ENCODE measurements around the gene PCDHGA1. TPM values are rescaled to one million over a fixed set of nuclear protein-coding genes. Genes with fewer than 3 reads are reported as not detected.
A peak's percentile ranks its signal among the peaks of the same experiment; 100 is the strongest.

The PCDHGA1 gene
- total and polyA plus RNA-seq, 10 donors: 0.04 to 0.52 (median 0.25) TPM; not detected in 1

- Histone ChIP-seq H3K9me3 (peaks cover 0 to 98% (median 83%) of the 10 kb centered on the region in 8 donors), H3K27me3 (replicated peaks in 1 of 7) (peaks cover 0 to 95% (median 21%) of the 10 kb centered on the region in 7 donors), H3K4me1 (no peaks in the 10 kb centered on the region), H3K27ac (no peak within 1 kb of the TSS), H3K36me3 (no peaks in the 10 kb centered on the region), H3K4me3 (peak within 1 kb of the TSS in 2 of 8 donors; percentile 2 to 49)
- TF ChIP-seq, protein P1, sequence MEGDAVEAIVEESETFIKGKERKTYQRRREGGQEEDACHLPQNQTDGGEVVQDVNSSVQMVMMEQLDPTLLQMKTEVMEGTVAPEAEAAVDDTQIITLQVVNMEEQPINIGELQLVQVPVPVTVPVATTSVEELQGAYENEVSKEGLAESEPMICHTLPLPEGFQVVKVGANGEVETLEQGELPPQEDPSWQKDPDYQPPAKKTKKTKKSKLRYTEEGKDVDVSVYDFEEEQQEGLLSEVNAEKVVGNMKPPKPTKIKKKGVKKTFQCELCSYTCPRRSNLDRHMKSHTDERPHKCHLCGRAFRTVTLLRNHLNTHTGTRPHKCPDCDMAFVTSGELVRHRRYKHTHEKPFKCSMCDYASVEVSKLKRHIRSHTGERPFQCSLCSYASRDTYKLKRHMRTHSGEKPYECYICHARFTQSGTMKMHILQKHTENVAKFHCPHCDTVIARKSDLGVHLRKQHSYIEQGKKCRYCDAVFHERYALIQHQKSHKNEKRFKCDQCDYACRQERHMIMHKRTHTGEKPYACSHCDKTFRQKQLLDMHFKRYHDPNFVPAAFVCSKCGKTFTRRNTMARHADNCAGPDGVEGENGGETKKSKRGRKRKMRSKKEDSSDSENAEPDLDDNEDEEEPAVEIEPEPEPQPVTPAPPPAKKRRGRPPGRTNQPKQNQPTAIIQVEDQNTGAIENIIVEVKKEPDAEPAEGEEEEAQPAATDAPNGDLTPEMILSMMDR (IDR thresholded peaks at IDR 0.05 in 8 of 11, conservative IDR thresholded peaks at IDR 0.05 in 3 of 11): peak in 2 of 11 experiments; percentile 23 to 32
- no peak for TF ChIP-seq POLR2A (IDR thresholded peaks at IDR 0.05)
- intact Hi-C loops (cut with DNase I; ENCODE audit: low total_unique reads): no loop called here
- no peak for DNase-seq
- 20 to 33% (median 28%) methylated on average over 29 of the region's 29 CpGs for WGBS, 5 donors
Observed at GRCh38 chr5:141349917-141350619, 19.8 kb downstream of the PCDHGA1 start, which contains the start of gene PCDHGB1. TSS of gene PCDHGB1 (plus strand) at chr5:141350099. CDS start at chr5:141350261, 162 bp downstream.

DNA sequence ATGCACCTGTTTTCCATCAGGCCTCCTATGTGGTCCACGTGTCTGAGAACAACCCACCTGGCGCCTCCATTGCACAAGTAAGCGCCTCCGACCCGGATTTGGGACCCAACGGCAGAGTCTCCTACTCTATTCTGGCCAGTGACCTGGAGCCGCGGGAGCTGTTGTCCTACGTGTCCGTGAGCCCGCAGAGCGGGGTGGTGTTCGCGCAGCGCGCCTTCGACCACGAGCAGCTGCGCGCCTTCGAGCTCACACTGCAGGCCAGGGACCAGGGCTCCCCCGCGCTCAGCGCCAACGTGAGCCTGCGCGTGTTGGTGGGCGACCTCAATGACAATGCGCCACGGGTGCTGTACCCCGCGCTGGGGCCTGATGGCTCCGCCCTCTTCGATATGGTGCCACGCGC is 21.3 kb downstream of the PCDHGA1 start:
- H3K4me3 ChIP-seq: no peak overlapping the region
- TF ChIP-seq POLR2A (IDR thresholded peaks at IDR 0.05) (no peak), POLR2AphosphoS5 (IDR thresholded peaks at IDR 0.05) (no peak)
- TF ChIP-seq, protein P1 (IDR thresholded peaks at IDR 0.05 in 8 of 11, conservative IDR thresholded peaks at IDR 0.05 in 3 of 11): no peak
- no peaks in the 10 kb centered on the region for H3K4me1 ChIP-seq
- DNase-seq: no peak
- no peak overlapping the region for H3K27ac ChIP-seq
- peaks cover 0 to 99% (median 83%) of the 10 kb centered on the region in 8 donors for H3K9me3 ChIP-seq
- H3K27me3 ChIP-seq (replicated peaks in 1 of 7): peaks cover 0 to 95% (median 23%) of the 10 kb centered on the region in 7 donors
- 36 to 50% (median 45%) methylated on average over 12 to 34 of the region's 36 CpGs for WGBS, 5 donors
- H3K36me3 ChIP-seq: no peaks in the 10 kb centered on the region
- intact Hi-C loops (cut with DNase I; ENCODE audit: low total_unique reads): no loop called here

- no peak for DNase-seq
- WGBS, 5 donors: 17 to 28% (median 22%) methylated on average over 28 to 29 of the region's 29 CpGs
- intact Hi-C loops (cut with DNase I; ENCODE audit: low total_unique reads): no loop called here
- TF ChIP-seq POLR2A (IDR thresholded peaks at IDR 0.05): no peak
- no peak for TF ChIP-seq POLR2AphosphoS5 (IDR thresholded peaks at IDR 0.05)
- TF ChIP-seq, protein P1 (IDR thresholded peaks at IDR 0.05 in 8 of 11, conservative IDR thresholded peaks at IDR 0.05 in 3 of 11): peak in 4 of 11 experiments; percentile 21 to 25 (median 24)
- H3K27ac ChIP-seq: no peak within 1 kb of the TSS
- H3K9me3 ChIP-seq: peaks cover 0 to 100% (median 85%) of the 10 kb centered on the region in 8 donors
- H3K27me3 ChIP-seq (replicated peaks in 1 of 7): peaks cover 0 to 92% (median 20%) of the 10 kb centered on the region in 7 donors
- H3K4me3 ChIP-seq: peak within 1 kb of the TSS in 3 of 8 donors; percentile 11 to 54 (median 22)
- no peaks in the 10 kb centered on the region for H3K4me1 ChIP-seq
- H3K36me3 ChIP-seq: no peaks in the 10 kb centered on the region
Observed at GRCh38 chr5:141354900-141355469, 24.7 kb downstream of the PCDHGA1 start, which contains the start of gene PCDHGA4. TSS of gene PCDHGA4 (plus strand) at chr5:141355021. CDS start at chr5:141355108, 87 bp downstream.

DNA sequence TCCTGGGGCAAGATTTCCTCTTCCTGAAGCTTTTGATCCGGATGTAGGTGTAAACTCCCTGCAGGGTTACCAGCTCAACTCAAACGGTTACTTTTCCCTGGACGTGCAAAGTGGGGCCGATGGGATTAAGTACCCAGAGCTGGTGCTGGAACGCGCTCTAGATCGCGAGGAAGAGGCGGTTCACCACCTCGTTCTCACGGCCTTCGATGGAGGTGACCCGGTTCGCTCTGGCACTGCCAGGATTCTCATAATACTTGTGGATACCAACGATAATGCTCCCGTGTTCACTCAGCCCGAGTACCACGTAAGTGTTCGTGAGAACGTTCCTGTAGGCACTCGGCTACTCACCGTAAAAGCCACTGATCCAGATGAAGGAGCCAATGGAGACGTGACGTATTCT is 25.3 kb downstream of the PCDHGA1 start:
- Histone ChIP-seq H3K27ac (no peak overlapping the region), H3K27me3 (replicated peaks in 1 of 7) (peaks cover 0 to 92% (median 14%) of the 10 kb centered on the region in 7 donors), H3K9me3 (peaks cover 0 to 100% (median 85%) of the 10 kb centered on the region in 8 donors), H3K36me3 (no peaks in the 10 kb centered on the region), H3K4me3 (peak overlapping the region in 2 of 8 donors; percentile 22 to 54), H3K4me1 (no peaks in the 10 kb centered on the region)
- DNase-seq: no peak
- intact Hi-C loops (cut with DNase I; ENCODE audit: low total_unique reads): no loop called here
- TF ChIP-seq POLR2A (IDR thresholded peaks at IDR 0.05): no peak
- no peak for TF ChIP-seq POLR2AphosphoS5 (IDR thresholded peaks at IDR 0.05)
- TF ChIP-seq, protein P1 (IDR thresholded peaks at IDR 0.05 in 8 of 11, conservative IDR thresholded peaks at IDR 0.05 in 3 of 11): no peak
- 50 to 62% (median 52%) methylated on average over 24 of the region's 24 CpGs for WGBS, 5 donors

Measured in spleen (tissue), 11 donors.